Suppressor macrophage (primary cell): ENCODE measurements around the gene CCDC9.
A peak's percentile ranks its signal among the peaks of the same experiment; 100 is the strongest.

Experiments used
- DNase-seq, 4 experiments: peaks; one replicate each; pipeline ENCODE4 v3.0.0-alpha.2; 2020 to 2022
- total RNA-seq, 17 experiments: gene quantifications; one replicate each; lab custom pipeline; 2026; ENCODE audit warnings: mixed read lengths in 6 of 17, inconsistent platforms in 3 of 17; lab: John Stamatoyannopoulos, UW

The CCDC9 gene
- 2.8 to 15.9 (median 10.5) reads per million in 17 experiments for total RNA-seq

GRCh38 chr19:47255879-47256692 lies at the start of gene CCDC9:
CCDC9 (plus strand) TSS chr19:47256525; CDS start chr19:47258401, 1,876 bp downstream.
- peak; percentile 95 to 98 (median 98) for DNase-seq

GRCh38 chr19:47209319-47210179 lies 46.8 kb upstream of the CCDC9 start:
- no peak for DNase-seq

GRCh38 chr19:47210180-47210490 lies 46.2 kb upstream of the CCDC9 start:
- DNase-seq = no peak

DNA sequence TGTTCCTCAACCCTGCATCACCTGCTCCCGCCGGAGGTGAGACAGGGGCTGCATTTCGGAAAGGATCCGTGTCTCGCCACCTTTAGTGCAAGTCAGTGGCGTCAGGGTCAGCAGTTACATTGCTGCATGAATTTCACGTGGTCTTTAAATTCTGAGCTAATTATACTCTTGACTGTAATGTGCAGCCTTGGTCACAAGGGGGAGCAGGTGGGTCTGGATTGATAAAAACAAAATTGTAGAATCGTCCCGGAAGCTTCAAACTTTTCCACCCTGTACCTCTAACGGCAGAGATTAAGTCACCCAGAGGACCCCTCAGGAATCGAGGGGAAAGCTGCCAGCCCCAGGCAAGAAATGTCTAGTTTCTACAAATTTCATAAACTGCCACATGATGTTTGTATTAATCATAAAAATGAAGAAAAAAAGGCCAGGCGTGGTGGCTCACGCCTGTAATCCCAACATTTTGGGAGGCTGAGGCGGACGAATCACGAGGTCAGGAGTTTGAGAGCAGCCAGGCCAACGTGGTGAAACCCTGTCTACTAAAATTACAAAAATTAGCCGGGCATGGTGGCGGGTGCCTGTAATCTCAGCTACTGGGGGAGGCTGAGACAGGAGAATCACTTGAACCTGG lies 45.5 kb upstream of the CCDC9 start:
- peak; percentile 90 to 96 (median 93) for DNase-seq

- DNase-seq = no peak
These were observed 40.7 kb upstream of the CCDC9 start for GRCh38 chr19:47215581-47215980.

DNA sequence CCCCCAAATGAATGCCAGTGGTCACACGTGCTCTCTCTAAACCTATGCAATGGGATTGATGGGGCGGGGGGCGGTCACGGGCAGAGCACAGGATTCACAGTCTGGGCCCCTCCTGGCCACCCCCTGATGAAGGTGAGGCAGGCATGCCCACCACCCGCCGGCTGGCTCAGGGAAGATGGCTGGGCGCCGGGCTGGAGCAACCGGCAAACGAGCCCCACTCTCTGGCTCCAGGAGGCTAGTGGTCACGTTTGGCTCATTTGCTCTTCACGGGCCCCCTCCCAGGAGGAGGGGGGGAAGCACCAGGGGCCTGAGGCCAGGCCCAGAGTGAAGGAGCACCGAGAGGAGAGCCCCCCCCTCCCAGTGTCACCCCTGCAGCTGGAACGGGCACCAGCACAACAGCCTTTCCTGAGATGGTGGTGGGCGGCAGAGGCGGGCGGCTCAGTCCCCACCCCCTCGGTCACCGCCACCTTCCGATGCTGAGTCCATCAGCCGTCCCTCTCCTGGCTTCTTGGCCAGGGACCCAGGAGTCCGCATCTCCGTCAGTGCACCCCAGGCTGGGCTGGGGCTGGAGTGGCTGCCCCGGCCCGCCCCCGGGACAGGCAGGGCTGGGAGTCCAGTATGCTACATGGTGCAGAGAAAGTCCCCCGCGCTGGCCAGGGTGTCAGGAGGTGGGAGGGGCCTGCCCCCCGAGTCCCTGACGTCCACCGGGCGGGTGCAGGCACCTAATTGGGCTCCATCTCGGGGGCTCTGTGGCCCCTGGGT lies 35.1 kb upstream of the CCDC9 start:
- DNase-seq = no peak

DNA sequence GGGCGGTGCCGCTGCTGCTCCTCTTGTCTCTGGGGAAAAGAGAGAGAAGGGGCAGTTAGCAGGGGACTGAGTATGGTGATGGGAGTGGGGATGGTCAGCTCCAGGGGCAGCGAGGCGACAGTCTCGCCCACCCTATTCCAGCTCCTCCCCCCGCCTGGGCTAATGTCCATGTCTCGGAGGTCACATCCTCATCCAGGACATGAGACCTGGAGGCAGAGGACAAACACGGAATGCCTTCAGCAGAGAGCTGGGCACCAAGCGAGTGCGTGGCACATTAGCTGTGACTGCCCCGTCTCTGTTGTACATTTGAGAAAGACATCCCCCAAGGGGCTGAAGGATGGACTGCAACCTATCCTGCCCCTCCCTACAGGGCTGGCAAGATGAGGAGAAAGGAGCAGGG lies 34.4 kb upstream of the CCDC9 start:
- DNase-seq = no peak

- DNase-seq = peak; percentile 91 to 97 (median 94)
These were observed 30.4 kb upstream of the CCDC9 start for GRCh38 chr19:47225746-47226425.

- peak; percentile 91 to 97 (median 96) for DNase-seq
These were observed 29.6 kb upstream of the CCDC9 start for GRCh38 chr19:47226426-47227351.

- peak; percentile 89 to 97 (median 94) for DNase-seq
These were observed 28.8 kb upstream of the CCDC9 start for GRCh38 chr19:47227352-47228167.

GRCh38 chr19:47228168-47228936 lies 28.0 kb upstream of the CCDC9 start:
- DNase-seq = peak; percentile 34 to 71 (median 53)

DNA sequence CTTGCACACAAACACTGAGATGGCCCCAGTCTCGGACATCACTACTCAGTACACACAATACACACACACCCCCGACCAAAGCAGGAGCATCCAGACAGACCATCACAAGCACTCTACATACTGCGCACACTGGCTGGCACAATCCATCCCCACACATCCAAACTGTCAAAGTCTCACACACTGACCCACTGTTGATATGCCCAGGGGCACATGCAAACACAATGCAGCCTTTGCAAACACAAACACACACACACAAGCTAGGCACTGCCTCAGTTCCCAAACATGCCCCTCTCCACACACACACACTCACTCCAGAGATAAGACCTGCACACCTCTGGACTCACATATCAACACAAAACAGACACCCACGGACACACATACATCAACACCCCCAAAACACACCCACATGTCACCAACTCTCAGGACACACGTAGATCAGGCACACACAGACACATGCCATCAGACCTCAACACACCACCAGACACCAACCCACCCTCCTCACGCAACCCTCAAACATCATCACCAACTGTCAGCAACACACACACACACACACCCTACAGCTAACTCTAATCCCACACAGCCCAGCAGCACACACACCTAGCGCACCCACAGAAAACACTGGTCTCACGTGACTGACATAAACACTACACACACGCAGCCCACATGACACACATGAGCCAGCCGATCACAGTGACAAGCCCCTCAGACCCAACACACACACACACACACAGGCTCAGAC lies 27.2 kb upstream of the CCDC9 start:
- DNase-seq = peak; percentile 6 to 45 (median 38)

GRCh38 chr19:47229676-47230053 lies 26.7 kb upstream of the CCDC9 start:
- peak in 1 of 4 experiments; percentile 30 for DNase-seq

DNA sequence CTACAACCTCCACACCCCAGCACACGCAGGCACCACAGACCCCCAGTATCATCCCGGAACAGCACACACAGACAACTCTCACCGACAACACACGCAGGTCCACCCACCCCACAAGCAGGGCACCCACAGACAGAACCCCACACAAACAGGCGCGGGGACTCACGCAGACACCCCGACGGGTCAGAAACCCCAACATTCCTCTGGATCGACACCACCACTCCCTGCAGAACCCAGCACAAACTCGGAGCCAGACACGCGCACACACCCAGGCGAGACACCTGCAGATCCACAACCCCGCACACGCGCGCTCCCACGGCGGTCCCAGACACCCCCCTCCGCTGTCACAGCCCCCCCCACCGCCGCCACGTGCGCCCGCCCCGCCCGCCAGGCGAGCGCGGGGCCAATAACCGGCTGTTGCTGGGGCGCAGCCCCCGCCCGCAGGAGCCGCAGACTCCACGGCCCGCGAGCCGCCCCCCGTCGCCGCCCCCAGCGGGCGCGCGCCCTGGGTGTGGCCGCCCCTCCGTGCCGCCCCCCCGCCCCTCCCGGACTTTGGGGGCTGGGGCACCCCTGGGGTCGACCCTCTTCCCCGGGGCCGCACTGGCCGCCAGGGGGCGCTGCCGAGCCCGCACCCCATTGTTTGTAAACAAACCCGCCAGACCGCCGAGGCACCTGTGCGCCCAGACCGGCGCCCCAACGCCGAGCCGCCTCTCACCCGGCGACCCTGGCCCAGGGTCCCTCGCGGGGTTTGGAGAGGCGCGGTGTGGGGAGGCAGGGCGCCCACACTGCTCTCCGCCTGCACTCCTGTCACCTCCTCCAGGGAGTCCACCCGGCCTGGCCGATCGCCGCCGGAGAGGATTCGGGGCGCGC lies 26.0 kb upstream of the CCDC9 start:
- DNase-seq = peak; percentile 46 to 84 (median 62)

DNA sequence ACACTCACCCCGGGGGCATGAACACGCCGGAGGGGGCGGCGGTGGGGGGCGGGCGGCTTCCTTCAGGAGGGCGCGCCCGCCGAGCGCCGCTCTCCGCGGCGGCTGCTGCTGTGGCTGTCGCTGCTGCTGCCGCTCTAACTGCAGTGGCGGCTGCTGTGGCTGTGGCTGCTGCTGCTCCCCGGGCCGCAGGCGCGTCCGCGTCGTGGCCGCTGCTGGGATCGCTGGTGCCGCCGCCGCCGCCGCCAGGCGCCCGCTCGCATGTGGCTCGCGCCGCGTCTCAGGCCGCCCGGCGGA lies 25.5 kb upstream of the CCDC9 start, which contains the start of gene BBC3:
TSS of gene BBC3 (minus strand) at position 279 of the 294 bp plus-strand sequence. CDS start 2,768 bp downstream, outside the sequence.
- DNase-seq = no peak

GRCh38 chr19:47231215-47232054 lies 24.9 kb upstream of the CCDC9 start:
- DNase-seq = peak; percentile 76 to 96 (median 86)
